ENCODE results near the gene AVP. TPM values are rescaled to one million over a fixed set of nuclear protein-coding genes. Genes with fewer than 3 reads are reported as not detected.

AVP gene
- total and polyA plus RNA-seq, 4 donors = 2.5 TPM; not detected in 3

GRCh38 chr20:3068075-3068474 lies 16.4 kb downstream of the AVP start:
- H3K27me3 ChIP-seq (ENCODE audit: control insufficient read depth in 4 of 4, insufficient read depth in 4 of 4, low read length in 3 of 4) = peaks cover 0 to 3% (median 0%) of the 10 kb centered on the region in 4 donors
- H3K27ac ChIP-seq (ENCODE audit: low read depth in 1 of 2, low read length in 2 of 2) = peak overlapping the region; percentile 56 to 95
- TF ChIP-seq NR2F2 (IDR thresholded peaks at IDR 0.05) = no peak
- TF ChIP-seq CTCF (IDR thresholded peaks at IDR 0.05; ENCODE audit: low read depth, low read length, missing input control) = no peak
- no peak for TF ChIP-seq HNF4A (conservative IDR thresholded peaks at IDR 0.05)
- no peak for TF ChIP-seq TAF1 (conservative IDR thresholded peaks at IDR 0.05)
- no peak for TF ChIP-seq FOXA1 (IDR thresholded peaks at IDR 0.05)
- TF ChIP-seq REST (IDR thresholded peaks at IDR 0.05) = no peak
- no peak for TF ChIP-seq EGR1 (IDR thresholded peaks at IDR 0.05; ENCODE audit: low read depth in 2 of 2)
- TF ChIP-seq ATF3 (IDR thresholded peaks at IDR 0.05) = no peak
- TF ChIP-seq RAD21 (IDR thresholded peaks at IDR 0.05) = no peak
- WGBS = 78% methylated on average over 8 of the region's 8 CpGs
- H3K9me3 ChIP-seq (ENCODE audit: control insufficient read depth in 4 of 4, low read length in 3 of 4) = no peaks in the 10 kb centered on the region
- H3K9ac ChIP-seq (ENCODE audit: low read depth in 1 of 2, low read length in 2 of 2) = no peak overlapping the region
- H3K4me1 ChIP-seq (ENCODE audit: control insufficient read depth in 4 of 4, insufficient read depth in 4 of 4, low read length in 3 of 4) = peaks cover 7 to 55% (median 42%) of the 10 kb centered on the region in 4 donors
- no peak overlapping the region for H3K4me3 ChIP-seq (ENCODE audit: low read depth in 1 of 3, low read length in 3 of 3)
- no peak for DNase-seq (ENCODE audit: low spot score)
- no peaks in the 10 kb centered on the region for H3K36me3 ChIP-seq (ENCODE audit: control insufficient read depth in 4 of 4, insufficient read depth in 3 of 4, low read depth in 1 of 4, low read length in 3 of 4)

- H3K27ac ChIP-seq (ENCODE audit: low read depth in 1 of 2, low read length in 2 of 2) = peak overlapping the region; percentile 56 to 95
- no peak for DNase-seq (ENCODE audit: low spot score)
- 61% methylated on average over 23 of the region's 23 CpGs for WGBS
- TF ChIP-seq HNF4A (conservative IDR thresholded peaks at IDR 0.05) (peak; percentile 60 to 85), CTCF (IDR thresholded peaks at IDR 0.05; ENCODE audit: low read depth, low read length, missing input control) (no peak), YY1 (IDR thresholded peaks at IDR 0.05) (no peak), ATF3 (IDR thresholded peaks at IDR 0.05) (no peak), HNF4G (IDR thresholded peaks at IDR 0.05) (peak; percentile 38), ZBTB33 (IDR thresholded peaks at IDR 0.05) (no peak), RAD21 (IDR thresholded peaks at IDR 0.05) (no peak), RXRA (IDR thresholded peaks at IDR 0.05) (peak; percentile 70 to 87), REST (IDR thresholded peaks at IDR 0.05) (no peak), SP1 (IDR thresholded peaks at IDR 0.05) (peak; percentile 84), JUND (IDR thresholded peaks at IDR 0.05) (peak in 1 of 2 donors; percentile 33), FOXA2 (IDR thresholded peaks at IDR 0.05) (no peak)
Measured at GRCh38 chr20:3067139-3068014, 17.1 kb downstream of the AVP start.

More at GRCh38 chr20:3067139-3068014, 17.1 kb downstream of the AVP start:
- Histone ChIP-seq H3K27me3 (ENCODE audit: control insufficient read depth in 4 of 4, insufficient read depth in 4 of 4, low read length in 3 of 4) (peaks cover 0 to 3% (median 0%) of the 10 kb centered on the region in 4 donors), H3K4me3 (ENCODE audit: low read depth in 1 of 3, low read length in 3 of 3) (no peak overlapping the region), H3K9ac (ENCODE audit: low read depth in 1 of 2, low read length in 2 of 2) (no peak overlapping the region), H3K4me1 (ENCODE audit: control insufficient read depth in 4 of 4, insufficient read depth in 4 of 4, low read length in 3 of 4) (peaks cover 7 to 49% (median 39%) of the 10 kb centered on the region in 4 donors), H3K9me3 (ENCODE audit: control insufficient read depth in 4 of 4, low read length in 3 of 4) (no peaks in the 10 kb centered on the region), H3K36me3 (ENCODE audit: control insufficient read depth in 4 of 4, insufficient read depth in 3 of 4, low read depth in 1 of 4, low read length in 3 of 4) (no peaks in the 10 kb centered on the region)
